Measurements from ENCODE around the gene ADGRL3.

ADGRL3 gene

GRCh38 chr4:61389640-61390039 is 189.5 kb downstream of the ADGRL3 start:
- TF ChIP-seq CTCF (IDR thresholded peaks at IDR 0.05; ENCODE audit: control insufficient read depth, insufficient read depth, low read depth, low read length, missing control alignments) = no peak
- no peak overlapping the region for H3K4me3 ChIP-seq (ENCODE audit: control insufficient read depth, low read depth, low read length)
- DNase-seq (ENCODE audit: low read depth) = no peak

GRCh38 chr4:61395754-61396153 is 195.6 kb downstream of the ADGRL3 start:
- DNase-seq (ENCODE audit: low read depth) = no peak
- H3K4me3 ChIP-seq (ENCODE audit: control insufficient read depth, low read depth, low read length) = no peak overlapping the region
- no peak for TF ChIP-seq CTCF (IDR thresholded peaks at IDR 0.05; ENCODE audit: control insufficient read depth, insufficient read depth, low read depth, low read length, missing control alignments)

- no peak overlapping the region for H3K4me3 ChIP-seq (ENCODE audit: control insufficient read depth, low read depth, low read length)
- no peak for DNase-seq (ENCODE audit: low read depth)
- no peak for TF ChIP-seq CTCF (IDR thresholded peaks at IDR 0.05; ENCODE audit: control insufficient read depth, insufficient read depth, low read depth, low read length, missing control alignments)
These were observed 197.0 kb downstream of the ADGRL3 start for GRCh38 chr4:61397174-61397573.

GRCh38 chr4:61400439-61401038 is 200.4 kb downstream of the ADGRL3 start:
- H3K4me3 ChIP-seq (ENCODE audit: control insufficient read depth, low read depth, low read length) = no peak overlapping the region
- no peak for TF ChIP-seq CTCF (IDR thresholded peaks at IDR 0.05; ENCODE audit: control insufficient read depth, insufficient read depth, low read depth, low read length, missing control alignments)
- DNase-seq (ENCODE audit: low read depth) = no peak

GRCh38 chr4:61401771-61402170 is 201.6 kb downstream of the ADGRL3 start:
- no peak overlapping the region for H3K4me3 ChIP-seq (ENCODE audit: control insufficient read depth, low read depth, low read length)
- no peak for DNase-seq (ENCODE audit: low read depth)
- TF ChIP-seq CTCF (IDR thresholded peaks at IDR 0.05; ENCODE audit: control insufficient read depth, insufficient read depth, low read depth, low read length, missing control alignments) = no peak

- DNase-seq (ENCODE audit: low read depth) = no peak
- no peak overlapping the region for H3K4me3 ChIP-seq (ENCODE audit: control insufficient read depth, low read depth, low read length)
- no peak for TF ChIP-seq CTCF (IDR thresholded peaks at IDR 0.05; ENCODE audit: control insufficient read depth, insufficient read depth, low read depth, low read length, missing control alignments)
These were observed 205.2 kb downstream of the ADGRL3 start for GRCh38 chr4:61405307-61405706.

- no peak for TF ChIP-seq CTCF (IDR thresholded peaks at IDR 0.05; ENCODE audit: control insufficient read depth, insufficient read depth, low read depth, low read length, missing control alignments)
- no peak overlapping the region for H3K4me3 ChIP-seq (ENCODE audit: control insufficient read depth, low read depth, low read length)
- DNase-seq (ENCODE audit: low read depth) = no peak
These were observed 206.6 kb downstream of the ADGRL3 start for GRCh38 chr4:61406677-61407076.
